ENCODE measurements around the gene AXIN1.

AXIN1 gene

DNA sequence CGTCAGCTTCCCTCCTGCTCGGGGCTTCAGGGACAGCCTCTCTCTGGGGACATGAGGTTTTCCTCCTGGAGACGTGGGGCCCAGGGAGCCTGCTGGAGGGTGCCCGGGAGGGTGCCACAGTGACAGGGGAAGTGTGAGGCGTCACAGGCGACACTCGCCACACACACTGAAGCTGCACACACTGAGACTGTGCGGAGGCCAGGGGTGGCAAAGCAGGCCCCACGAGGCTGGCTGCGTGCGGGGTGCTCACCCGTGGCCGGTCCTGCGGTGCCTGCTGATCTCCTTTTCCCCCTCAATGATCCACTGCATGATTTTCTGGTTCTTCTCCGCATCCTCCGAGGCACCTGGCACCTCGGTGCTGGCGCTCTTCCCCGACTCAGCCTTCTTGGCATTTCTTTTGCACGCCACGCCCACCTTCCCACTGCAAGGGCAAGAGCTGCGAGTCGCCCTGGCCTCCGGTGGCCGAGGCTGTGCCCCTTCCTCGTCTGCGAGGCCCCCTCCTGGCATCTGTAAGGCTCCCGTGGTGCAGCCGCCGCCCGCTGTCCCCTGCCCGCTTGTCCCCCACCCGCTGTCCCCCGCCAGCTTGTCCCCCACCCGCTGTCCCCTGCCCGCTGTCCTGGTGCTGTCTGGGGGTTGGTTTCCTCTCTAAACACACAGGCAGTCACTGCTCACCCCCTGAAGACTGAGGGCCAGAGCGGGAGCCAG is 55.6 kb downstream of the AXIN1 start:
- no peak for DNase-seq

DNA sequence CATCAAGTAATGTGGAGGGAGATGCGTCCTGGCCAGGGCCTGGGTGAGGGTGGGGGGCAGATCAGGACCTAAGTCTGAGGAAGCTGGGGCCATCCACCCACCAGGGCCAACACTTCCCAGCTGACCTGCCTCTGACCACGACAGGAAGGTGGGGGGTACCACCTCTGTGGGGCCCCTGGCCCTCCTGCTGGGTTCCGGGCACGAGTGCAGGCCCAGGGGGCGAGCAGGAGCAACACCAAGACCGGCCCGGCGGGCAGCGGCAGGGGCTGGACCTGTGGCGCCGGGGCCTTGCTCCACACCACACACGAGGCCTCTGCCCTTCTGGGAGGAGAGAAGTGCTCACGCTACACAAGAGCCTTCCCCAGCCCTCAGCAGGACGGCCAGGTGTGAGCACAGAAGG is 56.2 kb downstream of the AXIN1 start:
- DNase-seq: no peak

DNA sequence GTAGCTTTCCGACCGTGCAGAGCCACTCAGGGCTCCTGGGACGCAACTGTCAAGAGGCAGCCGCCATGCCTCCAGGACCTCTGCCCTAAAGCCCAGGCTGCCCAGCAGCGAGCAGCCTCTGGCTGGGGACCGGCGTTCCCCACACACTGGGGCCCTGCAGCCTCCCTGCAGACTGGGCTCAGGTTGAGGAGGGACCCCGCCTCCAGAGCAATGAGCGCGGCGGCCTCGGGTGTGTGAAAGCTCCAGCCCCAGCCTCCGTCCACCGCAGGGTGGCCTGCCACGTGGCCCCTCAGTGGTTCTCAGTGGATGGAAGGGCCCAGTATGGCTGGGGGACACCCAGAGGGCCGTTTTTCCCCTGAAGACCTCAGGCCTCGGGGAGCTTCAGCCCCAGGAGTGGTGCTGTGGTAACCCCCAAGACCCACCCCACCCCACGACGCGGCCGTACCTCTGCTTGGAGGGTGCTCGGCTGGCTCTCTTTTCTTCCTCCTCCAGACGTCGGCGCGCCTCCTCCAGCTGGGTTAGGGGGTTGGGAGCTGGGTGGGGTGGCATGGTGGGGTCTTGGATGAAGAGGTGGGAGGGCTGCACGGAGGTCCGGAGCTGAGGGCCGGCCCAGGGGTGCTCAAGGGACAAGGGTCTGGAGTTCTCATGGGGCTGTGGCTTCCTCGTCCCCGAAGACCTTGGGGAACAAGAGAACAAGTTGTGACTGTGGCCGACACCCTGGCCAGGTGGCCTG is 59.3 kb downstream of the AXIN1 start:
- DNase-seq: no peak

DNA sequence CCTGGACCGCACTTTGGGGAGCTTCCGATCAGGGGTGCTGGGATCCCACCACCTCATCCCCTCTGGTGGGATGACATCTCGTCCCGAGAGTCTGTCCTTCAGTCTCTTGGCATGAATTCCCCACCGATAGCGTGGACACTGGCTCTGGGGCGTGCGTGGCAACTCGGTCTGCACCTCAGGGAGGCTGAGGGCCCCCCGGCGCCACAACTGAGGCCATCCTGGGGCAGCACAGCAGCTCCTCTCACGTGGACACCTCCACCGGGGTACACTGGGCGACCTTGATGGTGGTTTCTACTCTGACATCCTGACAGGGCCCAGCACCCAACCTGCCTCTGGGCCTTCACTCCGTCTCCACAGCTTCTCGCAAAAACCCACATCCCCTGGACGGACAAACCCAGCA is 61.0 kb downstream of the AXIN1 start:
- DNase-seq: no peak

DNA sequence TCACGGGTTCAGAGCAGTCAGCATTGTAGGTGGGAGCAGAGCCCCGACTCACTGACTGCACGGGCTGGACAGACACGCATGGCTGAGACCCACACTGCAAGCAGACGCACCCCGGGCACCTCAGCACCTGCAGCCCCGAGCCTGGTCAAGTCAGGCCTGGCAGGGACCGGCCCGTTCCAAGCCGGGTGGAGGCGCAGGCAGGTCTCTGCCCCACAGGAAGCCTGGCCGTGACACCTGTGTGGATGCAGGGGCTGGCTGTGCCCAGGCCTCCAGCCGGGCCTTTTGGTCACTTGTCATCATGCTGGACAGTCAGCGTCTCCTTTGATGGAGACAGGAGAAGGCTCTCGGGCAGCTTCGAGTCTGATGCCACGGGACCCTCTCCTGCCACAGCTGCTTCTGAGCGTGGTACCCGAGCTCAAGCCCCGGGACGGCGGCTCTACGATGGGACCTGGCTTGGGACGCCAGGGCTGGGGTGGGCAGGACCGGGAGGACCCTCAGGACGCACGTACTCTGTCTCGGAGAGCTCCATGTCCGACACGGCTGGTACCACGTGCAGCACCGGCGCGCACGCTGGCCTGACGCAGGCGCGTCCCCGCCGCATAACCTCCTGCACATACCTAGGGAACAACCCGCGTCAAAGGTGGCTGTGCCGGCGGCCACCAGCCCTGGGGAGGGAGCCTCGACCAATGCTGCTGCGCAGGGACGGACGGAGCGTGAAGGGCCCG is 61.7 kb downstream of the AXIN1 start:
- no peak for DNase-seq

DNA sequence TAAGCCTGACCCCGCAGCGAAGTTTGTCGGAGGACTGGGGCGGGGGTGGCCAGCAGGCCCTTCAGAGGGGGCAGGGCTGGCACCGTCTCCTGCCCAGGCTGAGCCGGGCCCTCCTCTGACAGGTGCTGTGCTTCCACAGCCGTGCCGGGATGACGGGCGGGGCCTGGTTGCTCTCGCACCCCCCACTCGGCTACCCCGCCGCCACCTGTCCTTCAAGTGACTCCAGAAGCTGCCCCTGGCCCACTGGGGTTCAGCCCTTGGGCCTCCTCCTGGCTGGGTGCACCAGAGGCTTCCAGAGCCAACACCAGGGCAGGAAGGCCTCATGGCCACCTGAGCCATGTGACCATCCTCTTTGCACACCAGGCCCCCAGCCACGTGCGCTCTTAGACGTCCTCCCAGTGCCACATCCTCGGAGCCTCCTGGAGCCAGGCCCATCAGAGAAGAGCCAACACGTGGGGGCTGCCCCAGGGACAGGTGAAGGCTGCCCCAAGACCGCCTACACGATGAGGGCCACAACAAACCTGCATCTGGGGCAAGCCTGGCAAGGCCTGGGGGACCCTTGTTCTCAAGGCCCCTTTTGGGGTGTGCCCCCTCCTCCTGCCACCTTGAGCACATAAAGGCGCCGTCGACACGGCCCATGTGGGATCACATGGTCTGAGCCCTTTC is 62.4 kb downstream of the AXIN1 start:
- no peak for DNase-seq

DNA sequence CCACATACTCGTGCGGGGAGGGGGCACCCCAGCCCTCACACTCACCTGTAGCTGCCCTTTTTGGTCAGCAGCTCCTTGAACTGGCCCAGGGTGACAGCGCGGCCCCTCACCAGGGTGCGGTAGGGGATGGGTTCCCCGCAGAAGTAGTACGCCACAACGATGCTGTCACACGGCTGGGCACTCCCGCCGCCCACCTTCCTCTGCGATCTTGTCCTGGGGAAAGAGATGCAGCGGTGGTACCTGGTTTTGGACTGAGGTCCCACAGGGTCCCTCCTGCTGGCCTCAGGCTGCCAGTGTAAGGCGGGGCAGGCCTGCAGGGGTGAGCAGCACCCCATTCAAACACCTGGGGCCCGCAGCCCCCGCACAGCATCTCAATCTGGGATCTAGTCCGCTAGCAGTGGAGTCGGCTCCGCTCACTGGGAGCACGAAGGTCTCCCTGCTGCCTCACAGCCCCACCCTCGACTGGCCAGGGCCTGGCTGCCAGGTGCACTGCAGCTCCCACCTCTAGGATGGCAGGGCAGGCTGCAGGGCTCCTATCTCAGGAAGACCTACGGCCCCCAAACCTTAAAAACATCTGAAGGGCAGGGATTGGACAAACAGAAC is 63.0 kb downstream of the AXIN1 start:
- DNase-seq: no peak

DNA sequence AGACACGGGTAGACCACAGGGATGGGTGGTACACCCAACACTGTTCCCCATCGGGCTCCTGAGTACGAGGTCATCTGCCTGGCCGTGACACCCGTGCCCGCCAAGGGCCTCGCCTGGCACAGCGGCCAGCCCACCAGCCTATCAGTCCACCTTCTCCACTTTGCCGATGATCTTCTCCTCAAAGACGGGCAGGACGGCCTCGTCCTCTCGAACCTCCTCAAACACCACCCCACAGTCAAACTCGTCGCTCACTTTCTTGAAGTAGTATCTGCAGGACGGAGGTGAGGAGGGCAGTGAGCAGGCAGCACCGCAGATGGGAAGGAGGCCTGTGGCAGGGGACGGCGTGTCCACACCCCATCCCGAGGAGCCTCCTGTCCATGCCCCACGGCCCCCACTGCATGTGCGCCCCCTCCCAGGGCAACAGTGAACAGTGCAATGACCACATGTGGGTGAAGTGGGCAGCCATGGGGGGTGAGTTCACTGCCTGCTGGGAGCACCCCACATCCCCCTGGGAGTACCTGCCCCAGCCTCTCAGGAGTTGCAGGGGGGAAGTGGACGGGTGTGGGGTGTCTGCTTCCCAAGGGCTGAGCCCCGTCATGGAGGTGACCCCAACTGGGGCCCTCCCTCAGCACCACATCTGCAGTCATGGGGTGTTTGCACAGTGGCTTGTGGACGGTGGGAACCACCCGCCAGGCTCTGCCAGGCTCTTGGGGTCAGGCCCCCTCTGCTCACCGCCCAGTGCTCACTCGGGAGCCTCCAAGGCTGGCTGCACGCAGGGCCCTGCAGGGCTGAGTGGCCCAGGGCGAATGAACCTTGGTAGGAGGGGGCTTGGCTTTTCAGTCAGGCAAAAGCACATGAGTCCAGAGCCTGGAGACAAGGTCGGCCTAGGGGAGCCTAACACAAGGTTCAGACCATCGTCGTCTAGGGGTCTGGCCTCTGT is 64.3 kb downstream of the AXIN1 start:
- DNase-seq: no peak

DNA sequence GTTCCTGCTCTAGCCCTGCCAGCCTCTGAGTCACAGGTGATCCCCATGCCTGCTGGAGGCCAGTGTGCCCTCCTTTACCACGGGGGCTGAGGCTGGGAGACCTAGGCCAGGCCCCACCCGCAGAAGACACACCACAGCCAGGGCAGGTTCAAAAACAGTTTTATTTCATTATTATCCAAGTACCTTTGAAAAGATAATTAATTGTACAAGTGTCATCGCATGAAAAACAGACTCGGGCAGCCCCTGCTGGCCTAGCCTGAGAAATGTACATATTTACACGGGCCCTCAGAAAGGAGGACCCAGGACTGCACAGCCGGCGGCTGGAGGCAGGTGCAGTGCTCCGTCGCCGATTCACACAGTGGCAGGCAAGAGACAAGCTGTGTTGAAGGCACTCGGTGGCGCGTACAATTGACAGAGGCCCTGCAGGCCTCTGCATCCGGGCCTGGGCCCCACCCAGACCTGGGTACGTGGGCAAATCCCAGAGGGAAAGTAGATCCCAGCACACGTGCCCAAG is 65.2 kb downstream of the AXIN1 start:
- no peak for DNase-seq

DNA sequence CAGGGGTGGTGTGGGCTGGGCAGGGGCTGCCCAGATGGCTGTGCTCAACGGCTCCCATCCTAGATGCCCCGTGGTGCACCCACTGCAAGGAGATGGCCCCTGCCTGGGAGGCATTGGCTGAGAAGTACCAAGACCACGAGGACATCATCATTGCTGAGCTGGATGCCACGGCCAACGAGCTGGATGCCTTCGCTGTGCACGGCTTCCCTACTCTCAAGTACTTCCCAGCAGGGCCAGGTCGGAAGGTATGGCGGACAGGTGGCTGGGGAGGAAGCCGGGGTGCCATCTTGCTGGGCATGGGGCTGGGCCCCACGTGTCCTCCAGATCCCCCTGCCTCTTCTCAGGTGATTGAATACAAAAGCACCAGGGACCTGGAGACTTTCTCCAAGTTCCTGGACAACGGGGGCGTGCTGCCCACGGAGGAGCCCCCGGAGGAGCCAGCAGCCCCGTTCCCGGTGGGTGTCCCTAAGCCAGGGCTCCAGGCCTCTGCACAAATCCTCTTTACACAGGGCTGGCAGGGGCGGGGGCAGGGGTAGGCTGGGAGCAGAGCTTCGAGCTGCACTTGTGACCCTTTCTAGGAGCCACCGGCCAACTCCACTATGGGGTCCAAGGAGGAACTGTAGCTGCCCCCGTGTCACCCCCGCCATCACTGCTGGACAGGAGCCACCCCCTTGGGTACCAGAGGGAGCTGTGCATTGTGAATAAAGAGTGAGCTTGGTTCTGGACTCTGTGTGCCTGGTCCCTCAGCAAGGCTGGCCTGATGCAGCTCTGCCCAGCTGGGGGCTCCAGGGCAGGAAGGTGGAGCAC is 65.8 kb downstream of the AXIN1 start:
- no peak for DNase-seq

DNA sequence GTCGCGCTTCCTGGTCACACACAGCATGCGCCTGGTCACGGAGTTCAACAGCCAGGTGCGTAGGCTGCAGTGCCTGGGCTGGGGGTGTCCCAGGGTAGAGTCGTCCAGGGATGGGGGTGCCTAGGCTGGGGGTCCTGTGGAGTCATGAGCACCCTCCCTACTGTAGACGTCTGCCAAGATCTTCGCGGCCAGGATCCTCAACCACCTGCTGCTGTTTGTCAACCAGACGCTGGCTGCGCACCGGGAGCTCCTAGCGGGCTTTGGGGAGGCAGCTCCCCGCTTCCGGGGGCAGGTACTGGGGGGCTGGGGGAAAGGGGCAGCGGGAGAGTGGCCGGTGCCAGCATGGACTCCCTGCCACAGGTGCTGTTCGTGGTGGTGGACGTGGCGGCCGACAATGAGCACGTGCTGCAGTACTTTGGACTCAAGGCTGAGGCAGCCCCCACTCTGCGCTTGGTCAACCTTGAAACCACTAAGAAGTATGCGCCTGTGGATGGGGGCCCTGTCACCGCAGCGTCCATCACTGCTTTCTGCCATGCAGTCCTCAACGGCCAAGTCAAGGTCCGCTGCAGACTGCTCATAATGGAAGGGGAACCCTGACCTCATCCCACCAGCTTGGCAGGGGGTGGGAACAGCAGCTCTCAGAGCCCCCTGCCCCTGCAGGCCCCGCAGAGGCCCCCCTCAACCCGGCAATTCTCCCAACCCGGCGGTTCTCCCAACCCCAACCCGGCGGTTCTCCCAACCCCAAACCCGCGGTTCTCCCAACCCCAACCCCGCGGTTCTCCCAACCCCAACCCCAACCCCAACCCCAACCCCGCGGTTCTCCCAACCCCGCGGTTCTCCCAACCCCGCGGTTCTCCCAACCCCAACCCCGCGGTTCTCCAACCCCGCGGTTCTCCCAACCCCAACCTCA is 67.1 kb downstream of the AXIN1 start:
- no peak for DNase-seq

DNA sequence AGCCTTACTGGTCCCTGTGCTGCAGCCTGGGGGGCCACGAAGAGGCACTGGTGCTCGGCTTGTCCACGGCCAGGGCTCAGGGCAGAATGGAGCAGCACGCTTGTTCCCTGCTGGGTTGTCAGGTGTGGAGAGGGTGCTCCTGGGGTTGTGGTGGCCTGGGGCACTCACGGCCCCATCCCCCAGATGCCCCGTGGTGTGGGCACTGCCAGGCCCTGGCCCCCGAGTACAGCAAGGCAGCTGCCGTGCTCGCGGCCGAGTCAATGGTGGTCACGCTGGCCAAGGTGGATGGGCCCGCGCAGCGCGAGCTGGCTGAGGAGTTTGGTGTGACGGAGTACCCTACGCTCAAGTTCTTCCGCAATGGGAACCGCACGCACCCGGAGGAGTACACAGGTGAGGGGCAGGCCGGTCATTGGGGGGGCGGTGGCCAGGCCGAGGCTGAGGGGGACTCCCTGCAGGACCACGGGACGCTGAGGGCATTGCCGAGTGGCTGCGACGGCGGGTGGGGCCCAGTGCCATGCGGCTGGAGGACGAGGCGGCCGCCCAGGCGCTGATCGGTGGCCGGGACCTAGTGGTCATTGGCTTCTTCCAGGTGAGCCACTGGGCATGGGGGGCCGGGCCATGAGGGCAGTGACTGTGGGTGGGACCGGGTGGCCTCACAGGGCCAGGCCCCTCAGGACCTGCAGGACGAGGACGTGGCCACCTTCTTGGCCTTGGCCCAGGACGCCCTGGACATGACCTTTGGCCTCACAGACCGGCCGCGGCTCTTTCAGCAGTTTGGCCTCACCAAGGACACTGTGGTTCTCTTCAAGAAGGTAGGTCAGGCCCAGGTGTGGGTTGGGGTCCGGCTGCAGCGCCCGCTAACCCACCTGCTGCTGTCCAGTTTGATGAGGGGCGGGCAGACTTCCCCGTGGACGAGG is 68.1 kb downstream of the AXIN1 start:
- DNase-seq: no peak

DNA sequence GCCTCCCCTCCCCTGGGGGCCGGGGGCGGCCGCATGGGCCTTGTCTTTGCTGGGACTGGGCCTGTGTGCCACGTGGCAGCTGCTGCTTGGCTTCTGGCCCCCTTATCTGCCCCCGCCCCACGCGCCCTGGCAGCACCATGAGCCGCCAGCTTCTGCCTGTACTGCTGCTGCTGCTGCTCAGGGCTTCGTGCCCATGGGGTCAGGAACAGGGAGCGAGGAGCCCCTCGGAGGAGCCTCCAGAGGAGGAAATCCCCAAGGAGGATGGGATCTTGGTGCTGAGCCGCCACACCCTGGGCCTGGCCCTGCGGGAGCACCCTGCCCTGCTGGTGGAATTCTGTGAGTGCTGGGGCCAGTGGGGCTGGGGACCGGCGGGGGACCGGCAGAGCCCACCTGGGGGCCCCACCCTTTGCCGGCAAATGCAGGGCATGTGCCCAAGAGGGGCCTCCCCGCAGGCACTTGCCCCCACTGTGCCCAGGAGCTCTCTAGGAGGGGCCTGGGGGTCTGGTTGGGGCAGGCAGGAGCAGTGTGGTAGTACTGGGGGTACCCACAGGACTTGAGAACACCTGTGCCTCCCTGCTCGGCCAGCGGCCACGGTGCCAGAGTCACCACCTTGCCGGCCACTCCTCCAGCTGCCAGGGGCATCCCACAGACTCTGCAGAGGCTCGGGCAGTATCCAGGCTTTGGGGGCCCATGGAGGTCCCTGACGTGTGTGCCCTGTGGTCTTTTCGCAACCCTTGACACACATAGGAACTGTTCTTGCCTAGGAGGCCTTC is 69.3 kb downstream of the AXIN1 start, which contains the start of gene PDIA2:
PDIA2 (plus strand) TSS at position 132 of the 773 bp plus-strand sequence; CDS start at position 138, 6 bp downstream.
- DNase-seq: no peak

DNA sequence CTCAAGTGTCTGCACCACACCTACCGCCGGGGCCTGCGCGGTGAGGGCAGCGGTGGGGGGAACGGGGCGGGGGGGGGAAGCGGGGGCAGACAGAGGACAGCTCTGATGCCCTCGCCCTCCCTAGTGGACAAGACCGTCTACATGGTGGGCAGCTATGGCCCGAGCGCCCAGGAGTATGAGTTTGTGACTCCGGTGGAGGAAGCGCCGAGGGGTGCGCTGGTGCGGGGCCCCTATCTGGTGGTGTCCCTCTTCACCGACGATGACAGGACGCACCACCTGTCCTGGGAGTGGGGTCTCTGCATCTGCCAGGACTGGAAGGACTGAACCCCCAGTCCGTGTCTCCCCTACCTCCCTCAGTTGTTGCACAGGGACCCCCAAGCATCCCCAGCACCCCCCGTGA is 70.0 kb downstream of the AXIN1 start:
- no peak for DNase-seq

DNA sequence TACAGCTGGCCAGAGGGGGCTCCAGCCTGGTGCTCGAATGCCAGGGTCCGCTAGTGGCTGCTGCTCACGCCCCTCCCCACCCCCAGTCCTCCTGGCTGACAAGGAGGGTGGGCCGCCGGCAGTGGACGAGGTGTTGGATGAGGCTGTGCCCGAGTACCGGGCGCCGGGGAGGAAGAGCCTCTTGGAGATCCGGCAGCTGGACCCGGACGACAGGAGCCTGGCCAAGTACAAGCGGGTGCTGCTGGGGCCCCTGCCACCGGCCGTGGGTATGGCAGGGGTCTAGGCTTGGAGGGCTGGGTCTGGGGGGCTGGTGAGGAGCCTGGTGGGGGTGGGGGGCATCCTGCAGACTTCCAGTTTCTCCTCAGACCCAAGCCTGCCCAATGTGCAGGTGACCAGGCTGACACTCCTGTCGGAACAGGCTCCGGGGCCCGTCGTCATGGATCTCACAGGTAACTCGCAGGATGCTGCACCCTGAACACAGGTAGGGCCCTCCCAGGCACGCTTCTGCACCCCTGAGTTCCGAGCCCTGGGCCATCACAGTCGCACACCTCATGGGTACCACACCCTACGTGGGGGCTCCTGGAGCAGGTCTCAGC is 70.8 kb downstream of the AXIN1 start:
- no peak for DNase-seq

DNA sequence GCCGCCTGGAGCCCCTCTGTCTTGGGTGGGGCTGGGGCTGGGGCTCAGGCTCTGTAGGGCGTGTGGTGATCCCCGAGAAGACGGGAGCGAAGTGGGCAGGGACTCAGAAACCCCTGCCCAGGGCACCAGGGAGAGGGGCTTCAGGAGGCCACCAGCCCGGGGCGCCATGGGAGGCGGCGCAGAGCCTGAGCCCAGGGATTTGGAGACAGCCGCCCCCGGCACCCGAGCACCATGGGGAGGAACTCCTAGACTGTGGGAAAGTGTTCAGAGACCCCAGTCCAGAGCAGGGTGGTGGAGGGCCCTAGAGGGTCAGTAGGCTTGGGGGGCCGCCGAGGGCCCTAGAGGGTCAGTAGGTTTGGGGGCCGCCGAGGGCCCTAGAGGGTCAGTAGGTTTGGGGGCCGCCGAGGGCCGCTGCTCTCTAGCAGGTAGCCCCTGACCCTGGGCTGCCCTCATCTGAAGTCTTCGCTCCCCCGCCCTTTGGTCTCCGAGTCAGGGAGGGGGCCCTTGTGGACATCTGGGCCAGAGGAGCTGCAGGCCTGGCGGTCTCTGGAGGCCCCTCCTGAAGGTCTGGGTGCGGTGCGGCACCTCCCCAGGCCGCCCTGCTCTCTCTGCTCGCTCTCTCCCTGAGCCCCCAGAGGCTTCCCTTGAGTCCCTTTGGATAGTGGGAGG is 71.4 kb downstream of the AXIN1 start:
- DNase-seq: no peak

DNA sequence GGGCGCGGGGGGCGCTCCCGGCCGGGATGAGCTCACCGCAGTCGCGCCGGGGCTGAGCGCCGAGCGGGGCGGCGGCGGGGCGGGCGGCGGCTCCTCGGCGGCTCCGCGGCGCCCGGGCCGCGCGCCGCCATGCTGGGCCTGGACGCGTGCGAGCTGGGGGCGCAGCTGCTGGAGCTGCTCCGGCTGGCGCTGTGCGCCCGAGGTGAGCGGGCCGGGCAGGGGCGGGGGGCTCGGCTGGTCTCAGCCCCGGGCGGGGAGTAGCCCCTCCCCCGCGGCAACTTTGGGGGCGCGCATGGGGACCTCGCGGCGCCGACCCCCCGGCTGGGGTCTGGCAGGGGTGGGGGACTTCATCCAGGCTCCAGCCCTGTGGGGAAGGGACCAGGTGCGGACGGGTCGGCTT is 72.0 kb downstream of the AXIN1 start, which contains the start of gene ARHGDIG:
ARHGDIG (plus strand) TSS at position 40 of the 400 bp plus-strand sequence; CDS start at position 130, 90 bp downstream.
- no peak for DNase-seq
